ENCODE data around the gene EDAR. TPM values are rescaled to one million over a fixed set of nuclear protein-coding genes. Genes with fewer than 3 reads are reported as not detected.

EDAR gene
- polyA plus RNA-seq, 1 donor = not detected

GRCh38 chr2:108907822-108908712, 81.0 kb downstream of the EDAR start:
- DNase-seq = no peak

GRCh38 chr2:108906403-108907077, 82.5 kb downstream of the EDAR start:
- no peak for DNase-seq

GRCh38 chr2:108905906-108906305, 83.1 kb downstream of the EDAR start:
- DNase-seq = no peak

- DNase-seq = no peak
Measured at GRCh38 chr2:108905176-108905575, 83.8 kb downstream of the EDAR start.

- no peak for DNase-seq
Measured at GRCh38 chr2:108904680-108905079, 84.3 kb downstream of the EDAR start.

- DNase-seq = no peak
Measured at GRCh38 chr2:108898315-108899082, 90.5 kb downstream of the EDAR start.

- DNase-seq = no peak
Measured at GRCh38 chr2:108896741-108897140, 92.3 kb downstream of the EDAR start.

- no peak for DNase-seq
Measured at GRCh38 chr2:108895188-108895587, 93.8 kb downstream of the EDAR start.

- DNase-seq = no peak
Measured at GRCh38 chr2:108894766-108895165, 94.3 kb downstream of the EDAR start.

GRCh38 chr2:108893277-108893676, 95.7 kb downstream of the EDAR start:
- no peak for DNase-seq

GRCh38 chr2:108889907-108890306, 99.1 kb downstream of the EDAR start:
- DNase-seq = no peak

- DNase-seq = no peak
Measured at GRCh38 chr2:108884619-108885018, 104.4 kb downstream of the EDAR start.

- DNase-seq = no peak
Measured at GRCh38 chr2:108878276-108878675, 110.7 kb downstream of the EDAR start.

GRCh38 chr2:108877506-108877905, 111.5 kb downstream of the EDAR start:
- DNase-seq = no peak

- DNase-seq = no peak
Measured at GRCh38 chr2:108870069-108870644, 118.9 kb downstream of the EDAR start.

GRCh38 chr2:108869542-108869941, 119.5 kb downstream of the EDAR start:
- DNase-seq = no peak

- DNase-seq = no peak
Measured at GRCh38 chr2:108868911-108869310, 120.1 kb downstream of the EDAR start.

GRCh38 chr2:108866041-108866440, 123.0 kb downstream of the EDAR start:
- DNase-seq = no peak

- DNase-seq = no peak
Measured at GRCh38 chr2:108858894-108859293, 130.1 kb downstream of the EDAR start.

GRCh38 chr2:108855194-108855593, 133.8 kb downstream of the EDAR start:
- DNase-seq = no peak

GRCh38 chr2:108854484-108854883, 134.5 kb downstream of the EDAR start:
- no peak for DNase-seq

GRCh38 chr2:108853421-108853820, 135.6 kb downstream of the EDAR start:
- no peak for DNase-seq

GRCh38 chr2:108852375-108852774, 136.6 kb downstream of the EDAR start:
- DNase-seq = no peak
